ENCODE measurements around the gene DISC1. TPM values are rescaled to one million over a fixed set of nuclear protein-coding genes. Genes with fewer than 3 reads are reported as not detected.

Gene DISC1
- total RNA-seq, 1 experiment from 2014 or later, result 0.36 TPM

DNA sequence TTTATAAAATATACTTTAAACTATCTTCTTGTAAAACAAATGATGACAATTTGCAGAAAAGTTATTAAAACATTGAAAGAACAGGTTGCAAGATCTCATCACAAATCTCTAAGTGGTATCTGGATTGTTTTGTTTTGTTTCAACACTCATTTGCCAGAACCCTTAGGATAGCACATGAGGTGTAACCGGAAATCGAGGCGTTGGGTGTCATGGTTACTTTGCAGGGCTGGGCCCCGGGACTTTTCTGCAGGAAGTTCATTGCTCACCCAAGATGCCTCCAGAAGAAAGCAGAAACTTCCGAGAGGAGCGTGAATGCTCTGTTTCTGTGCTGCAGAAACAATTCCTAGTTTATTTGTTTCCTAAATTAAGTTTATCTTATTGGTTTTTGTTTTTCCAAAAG, 2.5 kb downstream of the DISC1 start:
- no peaks in the 10 kb centered on the region for H3K36me3 ChIP-seq (ENCODE audit: control insufficient read depth, insufficient read depth, low read length)
- ATAC-seq (no peak), DNase-seq (ENCODE audit: low read depth, low spot score) (no peak)
- H3K4me1 ChIP-seq (ENCODE audit: control insufficient read depth, insufficient read depth, low read length), result 0 out of 2 replicates have a peak, but pooled peaks cover 5% of the 10 kb centered on the region
- H3K27ac ChIP-seq (ENCODE audit: low read length), result no peak overlapping the region
- H3K4me3 ChIP-seq (ENCODE audit: low read depth in 2 of 2, low read length in 2 of 2), result no peak overlapping the region
- no peaks in the 10 kb centered on the region for H3K9me3 ChIP-seq (ENCODE audit: control insufficient read depth, insufficient read depth, low read depth, low read length)
- in situ Hi-C loops (cut with HindIII; ENCODE audit: low pct_unique_long_range_greater_than_20kb, low sequenced_read_pairs), result no loop called here
- intact Hi-C loops (cut with micrococcal nuclease; ENCODE audit: unreplicated experiment), result no loop called here
- no peak for TF ChIP-seq POLR2AphosphoS5 (IDR thresholded peaks at IDR 0.05; ENCODE audit: low read depth, low read length)
- no peak for TF ChIP-seq TCF7L2 (IDR thresholded peaks at IDR 0.05; ENCODE audit: low read depth, low read length)
- no peak for TF ChIP-seq SIN3A (IDR thresholded peaks at IDR 0.05; ENCODE audit: borderline replicate concordance, insufficient read depth, low read depth, low read length)
- TF ChIP-seq, protein P1, sequence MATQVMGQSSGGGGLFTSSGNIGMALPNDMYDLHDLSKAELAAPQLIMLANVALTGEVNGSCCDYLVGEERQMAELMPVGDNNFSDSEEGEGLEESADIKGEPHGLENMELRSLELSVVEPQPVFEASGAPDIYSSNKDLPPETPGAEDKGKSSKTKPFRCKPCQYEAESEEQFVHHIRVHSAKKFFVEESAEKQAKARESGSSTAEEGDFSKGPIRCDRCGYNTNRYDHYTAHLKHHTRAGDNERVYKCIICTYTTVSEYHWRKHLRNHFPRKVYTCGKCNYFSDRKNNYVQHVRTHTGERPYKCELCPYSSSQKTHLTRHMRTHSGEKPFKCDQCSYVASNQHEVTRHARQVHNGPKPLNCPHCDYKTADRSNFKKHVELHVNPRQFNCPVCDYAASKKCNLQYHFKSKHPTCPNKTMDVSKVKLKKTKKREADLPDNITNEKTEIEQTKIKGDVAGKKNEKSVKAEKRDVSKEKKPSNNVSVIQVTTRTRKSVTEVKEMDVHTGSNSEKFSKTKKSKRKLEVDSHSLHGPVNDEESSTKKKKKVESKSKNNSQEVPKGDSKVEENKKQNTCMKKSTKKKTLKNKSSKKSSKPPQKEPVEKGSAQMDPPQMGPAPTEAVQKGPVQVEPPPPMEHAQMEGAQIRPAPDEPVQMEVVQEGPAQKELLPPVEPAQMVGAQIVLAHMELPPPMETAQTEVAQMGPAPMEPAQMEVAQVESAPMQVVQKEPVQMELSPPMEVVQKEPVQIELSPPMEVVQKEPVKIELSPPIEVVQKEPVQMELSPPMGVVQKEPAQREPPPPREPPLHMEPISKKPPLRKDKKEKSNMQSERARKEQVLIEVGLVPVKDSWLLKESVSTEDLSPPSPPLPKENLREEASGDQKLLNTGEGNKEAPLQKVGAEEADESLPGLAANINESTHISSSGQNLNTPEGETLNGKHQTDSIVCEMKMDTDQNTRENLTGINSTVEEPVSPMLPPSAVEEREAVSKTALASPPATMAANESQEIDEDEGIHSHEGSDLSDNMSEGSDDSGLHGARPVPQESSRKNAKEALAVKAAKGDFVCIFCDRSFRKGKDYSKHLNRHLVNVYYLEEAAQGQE (IDR thresholded peaks at IDR 0.05; ENCODE audit: insufficient read depth in 1 of 2, low read depth in 2 of 2, low read length in 1 of 2), result no peak
- TF ChIP-seq, protein P2, sequence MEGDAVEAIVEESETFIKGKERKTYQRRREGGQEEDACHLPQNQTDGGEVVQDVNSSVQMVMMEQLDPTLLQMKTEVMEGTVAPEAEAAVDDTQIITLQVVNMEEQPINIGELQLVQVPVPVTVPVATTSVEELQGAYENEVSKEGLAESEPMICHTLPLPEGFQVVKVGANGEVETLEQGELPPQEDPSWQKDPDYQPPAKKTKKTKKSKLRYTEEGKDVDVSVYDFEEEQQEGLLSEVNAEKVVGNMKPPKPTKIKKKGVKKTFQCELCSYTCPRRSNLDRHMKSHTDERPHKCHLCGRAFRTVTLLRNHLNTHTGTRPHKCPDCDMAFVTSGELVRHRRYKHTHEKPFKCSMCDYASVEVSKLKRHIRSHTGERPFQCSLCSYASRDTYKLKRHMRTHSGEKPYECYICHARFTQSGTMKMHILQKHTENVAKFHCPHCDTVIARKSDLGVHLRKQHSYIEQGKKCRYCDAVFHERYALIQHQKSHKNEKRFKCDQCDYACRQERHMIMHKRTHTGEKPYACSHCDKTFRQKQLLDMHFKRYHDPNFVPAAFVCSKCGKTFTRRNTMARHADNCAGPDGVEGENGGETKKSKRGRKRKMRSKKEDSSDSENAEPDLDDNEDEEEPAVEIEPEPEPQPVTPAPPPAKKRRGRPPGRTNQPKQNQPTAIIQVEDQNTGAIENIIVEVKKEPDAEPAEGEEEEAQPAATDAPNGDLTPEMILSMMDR (IDR thresholded peaks at IDR 0.05), result no peak
- H3K27me3 ChIP-seq (ENCODE audit: control insufficient read depth, insufficient read depth, low read length), result peaks cover 4% of the 10 kb centered on the region; the same call in 1 of the 2 replicates
- BruUV-seq (replicated peaks), result no TSS peak
- CTCF ChIA-PET, result no interaction called here
- POLR2A ChIA-PET, result no interaction called here

DNA sequence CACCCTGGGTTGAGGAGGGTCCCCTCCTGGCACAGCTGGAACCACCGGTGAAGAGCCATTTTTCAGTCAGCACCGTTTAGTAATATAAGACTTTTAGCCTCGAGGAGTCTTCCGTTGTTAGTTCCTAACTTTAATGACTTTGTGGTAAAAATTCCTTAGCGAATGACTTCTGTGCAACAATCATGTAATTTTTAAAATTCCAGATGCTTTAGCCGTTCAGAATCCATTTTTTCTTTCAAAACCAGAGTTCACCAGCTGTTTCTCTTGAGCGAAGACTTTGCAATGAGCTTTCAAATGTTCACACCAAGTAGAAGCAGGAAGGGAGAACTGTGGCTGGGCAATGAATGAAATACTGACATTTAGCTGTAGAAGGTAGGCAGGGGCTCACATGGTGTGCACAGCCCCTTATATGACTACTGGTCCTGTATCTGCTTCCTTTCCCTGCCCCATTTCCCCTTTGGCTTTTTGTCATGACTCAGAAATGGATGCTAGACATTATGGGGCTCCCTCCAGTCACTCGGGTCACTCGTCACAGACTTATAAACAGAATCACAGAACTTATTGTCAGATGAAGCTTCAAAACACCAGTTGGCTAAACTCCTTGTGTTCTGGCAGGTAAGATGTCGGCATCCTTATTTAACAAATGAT, 4.1 kb downstream of the DISC1 start:
- BruUV-seq (replicated peaks), result no TSS peak
- no peak for DNase-seq (ENCODE audit: low read depth, low spot score)
- no peaks in the 10 kb centered on the region for H3K9me3 ChIP-seq (ENCODE audit: control insufficient read depth, insufficient read depth, low read depth, low read length)
- no peak overlapping the region for H3K27ac ChIP-seq (ENCODE audit: low read length)
- intact Hi-C loops (cut with micrococcal nuclease; ENCODE audit: unreplicated experiment), result no loop called here
- in situ Hi-C loops (cut with HindIII; ENCODE audit: low pct_unique_long_range_greater_than_20kb, low sequenced_read_pairs), result no loop called here
- TF ChIP-seq, protein P2 (IDR thresholded peaks at IDR 0.05), result no peak
- TF ChIP-seq TCF7L2 (IDR thresholded peaks at IDR 0.05; ENCODE audit: low read depth, low read length) (no peak), SIN3A (IDR thresholded peaks at IDR 0.05; ENCODE audit: borderline replicate concordance, insufficient read depth, low read depth, low read length) (no peak), POLR2AphosphoS5 (IDR thresholded peaks at IDR 0.05; ENCODE audit: low read depth, low read length) (no peak)
- TF ChIP-seq, protein P1 (IDR thresholded peaks at IDR 0.05; ENCODE audit: insufficient read depth in 1 of 2, low read depth in 2 of 2, low read length in 1 of 2), result no peak
- CTCF ChIA-PET, result no interaction called here
- H3K27me3 ChIP-seq (ENCODE audit: control insufficient read depth, insufficient read depth, low read length), result peaks cover 4% of the 10 kb centered on the region; the same call in 1 of the 2 replicates
- ATAC-seq, result no peak
- no peaks in the 10 kb centered on the region for H3K36me3 ChIP-seq (ENCODE audit: control insufficient read depth, insufficient read depth, low read length)
- H3K4me3 ChIP-seq (ENCODE audit: low read depth in 2 of 2, low read length in 2 of 2), result no peak overlapping the region
- 0 out of 2 replicates have a peak, but pooled peaks cover 5% of the 10 kb centered on the region for H3K4me1 ChIP-seq (ENCODE audit: control insufficient read depth, insufficient read depth, low read length)
- POLR2A ChIA-PET, result no interaction called here
